Smooth muscle cell (in vitro differentiated cells): ENCODE results near the gene TFCP2. TPM values are rescaled to one million over a fixed set of nuclear protein-coding genes. Genes with fewer than 3 reads are reported as not detected.

Experiments
- DNase-seq: peaks from one replicate; lab custom pipeline; 2025; ENCODE audit not compliant: unreplicated experiment; lab: John Stamatoyannopoulos, UW
- H2AFZ ChIP-seq: fragments of 200-600 bp; sonication (generic); 2 replicates; pipeline ENCODE4 v1.6.0; 2016; ENCODE audit warnings: antibody characterized with exemption, low read depth, mild to moderate bottlenecking
- H3F3A ChIP-seq: fragments of 200-600 bp; sonication (generic); 2 replicates; pipeline ENCODE4 v1.6.0; 2017; ENCODE audit warnings: antibody characterized with exemption, low read depth
- H3K27ac ChIP-seq: fragments of 200-600 bp; sonication (generic); 2 replicates; pipeline ENCODE4 v1.5.1; 2016; ENCODE audit warnings: low read depth, mild to moderate bottlenecking
- H3K27me3 ChIP-seq: fragments of 200-600 bp; sonication (generic); 2 replicates; pipeline ENCODE4 v1.6.1; 2016; ENCODE audit warnings: low read depth, mild to moderate bottlenecking
- H3K36me3 ChIP-seq: fragments of 200-600 bp; sonication (generic); 2 replicates; pipeline ENCODE4 v1.5.1; 2016; ENCODE audit warnings: low read depth
- H3K4me1 ChIP-seq: fragments of 200-600 bp; sonication (generic); 2 replicates; pipeline ENCODE4 v1.5.1; 2016; ENCODE audit warnings: low read depth
- H3K4me2 ChIP-seq: fragments of 200-600 bp; sonication (generic); 2 replicates; pipeline ENCODE4 v1.6.0; 2016; ENCODE audit warnings: mild to moderate bottlenecking
- H3K4me3 ChIP-seq: fragments of 200-600 bp; sonication (generic); 2 replicates; pipeline ENCODE4 v1.5.1; 2016; ENCODE audit warnings: mild to moderate bottlenecking
- H3K79me2 ChIP-seq: fragments of 200-600 bp; sonication (generic); 2 replicates; pipeline ENCODE4 v1.6.0; 2016; ENCODE audit warnings: low read depth, mild to moderate bottlenecking
- H3K9ac ChIP-seq: fragments of 200-600 bp; sonication (generic); 2 replicates; pipeline ENCODE4 v1.6.0; 2016; ENCODE audit warnings: low read depth
- H3K9me3 ChIP-seq: fragments of 200-600 bp; sonication (generic); replicated peaks from 2 replicates; pipeline ENCODE4 v1.5.1; 2016; ENCODE audit warnings: low read depth
- H4K20me1 ChIP-seq: fragments of 200-600 bp; sonication (generic); 2 replicates; pipeline ENCODE4 v1.6.0; 2016; ENCODE audit warnings: low read depth
- CTCF ChIP-seq: fragments of 200-600 bp; sonication (generic); IDR thresholded peaks from 2 replicates; pipeline ENCODE4 v1.5.1; 2017; ENCODE audit warnings: borderline replicate concordance, mild to moderate bottlenecking, antibody characterized with exemption; ENCODE audit not compliant: insufficient read depth, poor library complexity, severe bottlenecking
- WGBS: methylation state at CpG from one replicate; pipeline ENCODE4 v1.1.7; 2016; ENCODE audit warnings: low lambda C conversion rate; 5-methylcytosine and 5-hydroxymethylcytosine counted together
- polyA plus RNA-seq: library from polyadenylated mRNA; unstranded; fragments of >200 nt; fragmentation: Nextera tagmentation; extraction: Ambion mirVana; gene quantifications from 2 replicates; pipeline ENCODE4 v1.2.1, GENCODE V29; 2016
- total RNA-seq: library from RNA; depleted of rRNA; stranded (reverse); fragments of >200 nt; gene quantifications from 2 replicates; pipeline ENCODE4 v1.2.3, GENCODE V29; 2014

Gene TFCP2
- total and polyA plus RNA-seq, 2 experiments from 2014 or later, result 12.4 to 16.2 TPM

- DNase-seq, result no peak
- no peaks in the 10 kb centered on the region for H3K27me3 ChIP-seq
- H3K9me3 ChIP-seq, result no peaks in the 10 kb centered on the region
- H3K4me3 ChIP-seq, result no peak overlapping the region
- peaks cover 4% of the 10 kb centered on the region for H3K4me1 ChIP-seq
- H3K9ac ChIP-seq, result no peak overlapping the region
- H2AFZ ChIP-seq, result no peak overlapping the region
- no peak overlapping the region for H3K4me2 ChIP-seq
- H3F3A ChIP-seq, result no peaks in the 10 kb centered on the region
- H3K36me3 ChIP-seq, result no peaks in the 10 kb centered on the region
- no peak for TF ChIP-seq CTCF
- 97% methylated on average over 12 of the region's 12 CpGs for WGBS
- H4K20me1 ChIP-seq, result no peaks in the 10 kb centered on the region
- H3K79me2 ChIP-seq, result no peaks in the 10 kb centered on the region
- no peak overlapping the region for H3K27ac ChIP-seq
These were observed 18.8 kb upstream of the TFCP2 start for GRCh38 chr12:51191516-51192283.

DNA sequence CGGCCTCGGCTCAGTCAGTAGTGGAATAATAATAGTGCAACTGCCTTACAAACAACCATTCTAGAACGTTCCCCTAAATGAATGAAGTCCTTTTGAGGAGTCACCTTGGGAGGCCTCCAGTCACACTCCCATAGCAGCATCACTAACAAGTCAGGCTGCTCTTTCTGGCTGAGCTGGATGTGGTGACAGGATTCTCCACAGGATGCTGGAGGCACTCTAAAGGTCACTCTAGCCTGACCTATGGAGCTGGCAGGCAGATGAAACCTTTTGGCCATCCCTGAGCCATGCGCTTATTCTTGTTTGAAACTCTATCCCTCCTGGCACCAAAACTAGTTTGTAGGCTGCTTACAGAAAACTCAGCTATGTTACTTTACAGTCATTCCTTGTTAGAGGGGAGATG is 17.9 kb upstream of the TFCP2 start:
- Histone ChIP-seq H3F3A (no peaks in the 10 kb centered on the region), H3K36me3 (no peaks in the 10 kb centered on the region), H4K20me1 (no peaks in the 10 kb centered on the region), H3K79me2 (no peaks in the 10 kb centered on the region), H3K4me2 (no peak overlapping the region), H2AFZ (no peak overlapping the region), H3K4me1 (peaks cover 4% of the 10 kb centered on the region), H3K4me3 (no peak overlapping the region), H3K27me3 (no peaks in the 10 kb centered on the region), H3K9ac (no peak overlapping the region), H3K9me3 (no peaks in the 10 kb centered on the region), H3K27ac (no peak overlapping the region)
- no peak for DNase-seq
- 92% methylated on average over 4 of the region's 4 CpGs for WGBS
- no peak for TF ChIP-seq CTCF

- Histone ChIP-seq H3F3A (no peaks in the 10 kb centered on the region), H4K20me1 (no peaks in the 10 kb centered on the region), H2AFZ (no peak overlapping the region), H3K9me3 (no peaks in the 10 kb centered on the region), H3K4me3 (no peak overlapping the region), H3K4me2 (no peak overlapping the region), H3K27ac (no peak overlapping the region), H3K36me3 (no peaks in the 10 kb centered on the region), H3K9ac (no peak overlapping the region), H3K79me2 (no peaks in the 10 kb centered on the region), H3K27me3 (no peaks in the 10 kb centered on the region), H3K4me1 (peaks cover 4% of the 10 kb centered on the region)
- WGBS, result 97% methylated on average over 14 of the region's 14 CpGs
- DNase-seq, result no peak
- no peak for TF ChIP-seq CTCF
These were observed 16.9 kb upstream of the TFCP2 start for GRCh38 chr12:51189790-51190355.
